HG02973 (cell line): ENCODE results near the gene NCL.
"Not testable (repeated sequence)": the region's sequence is repeated elsewhere in the genome, so short reads cannot be mapped to it uniquely, and the experiment has no call there.

Source experiments
- ATAC-seq: cut with Tn5 transposase; IDR thresholded peaks from one replicate; pipeline ENCODE4 v1.9.1; 2021; ENCODE audit warnings: moderate library complexity; ENCODE audit not compliant: unreplicated experiment

NCL gene

GRCh38 chr2:231467613-231468530, 3.6 kb upstream of the NCL start:
- no peak for ATAC-seq

GRCh38 chr2:231467016-231467545, 2.8 kb upstream of the NCL start:
- no peak for ATAC-seq

GRCh38 chr2:231464576-231465540, 574 bp upstream of the NCL start:
- no peak for ATAC-seq

GRCh38 chr2:231462729-231463465, 1.4 kb downstream of the NCL start:
- ATAC-seq, result no peak

- no peak for ATAC-seq
These were observed 2.7 kb downstream of the NCL start for GRCh38 chr2:231461516-231461971.

GRCh38 chr2:231460841-231461240, 3.4 kb downstream of the NCL start:
- ATAC-seq, result not testable (repeated sequence)

GRCh38 chr2:231460073-231460835, 4.0 kb downstream of the NCL start:
- no peak for ATAC-seq

GRCh38 chr2:231458368-231458767, 5.9 kb downstream of the NCL start:
- no peak for ATAC-seq

GRCh38 chr2:231457101-231457500, 7.2 kb downstream of the NCL start:
- ATAC-seq, result no peak

- no peak for ATAC-seq
These were observed 7.8 kb downstream of the NCL start for GRCh38 chr2:231456295-231457004.

- ATAC-seq, result no peak
These were observed 8.4 kb downstream of the NCL start for GRCh38 chr2:231455890-231456289.

- ATAC-seq, result no peak
These were observed 9.1 kb downstream of the NCL start for GRCh38 chr2:231455222-231455621.

- no peak for ATAC-seq
These were observed 9.9 kb downstream of the NCL start for GRCh38 chr2:231454361-231454791.

- ATAC-seq, result no peak
These were observed 11.3 kb downstream of the NCL start for GRCh38 chr2:231452799-231453508.

GRCh38 chr2:231450548-231450989, 13.7 kb downstream of the NCL start:
- ATAC-seq, result no peak

- ATAC-seq, result no peak
These were observed 14.7 kb downstream of the NCL start for GRCh38 chr2:231449503-231450054.

GRCh38 chr2:231436957-231437356, 27.3 kb downstream of the NCL start:
- ATAC-seq, result no peak

GRCh38 chr2:231433990-231434389, 30.3 kb downstream of the NCL start:
- no peak for ATAC-seq
